ENCODE measurements around the gene DDR1. TPM values are rescaled to one million over a fixed set of nuclear protein-coding genes. Genes with fewer than 3 reads are reported as not detected.

The DDR1 gene
- total and polyA plus RNA-seq, 8 donors: 77.9 to 148 (median 90.0) TPM

DNA sequence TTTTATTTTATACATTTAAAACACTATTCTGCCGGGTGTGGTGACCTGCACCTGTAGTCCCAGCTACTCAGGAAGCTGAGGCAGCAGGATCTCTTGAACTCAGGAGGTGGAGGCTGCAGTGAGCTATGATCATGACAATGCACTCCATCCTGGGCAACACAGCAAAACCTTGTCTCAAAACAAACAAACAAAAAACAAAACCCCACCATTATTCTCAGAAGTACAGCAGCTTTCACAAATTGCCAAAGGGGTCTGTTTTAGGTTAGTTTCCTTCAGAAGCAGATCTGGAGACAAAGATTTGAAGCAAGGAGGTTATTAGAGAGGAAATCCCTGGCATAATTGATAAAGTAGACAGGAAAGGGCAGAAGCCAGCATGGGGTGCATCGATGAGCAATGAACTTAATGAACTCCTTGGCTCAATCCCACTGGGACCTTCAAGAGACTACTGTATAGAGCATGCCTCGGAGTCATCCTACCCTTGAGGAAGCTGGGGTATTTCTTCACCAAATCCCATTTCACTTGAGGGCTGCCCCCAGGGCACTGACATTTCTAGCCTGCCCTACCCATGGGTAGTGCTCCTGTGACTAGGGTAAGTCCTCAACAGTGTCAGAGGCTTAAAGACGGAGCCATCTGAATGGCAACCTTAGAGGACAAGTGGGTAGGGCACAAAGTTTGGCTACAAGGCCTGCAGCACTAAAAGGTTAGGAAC is 43.2 kb upstream of the DDR1 start:
- peaks cover 0 to 17% of the 10 kb centered on the region in 2 donors for H3K4me1 ChIP-seq
- H3K36me3 ChIP-seq: no peaks in the 10 kb centered on the region
- H3K4me3 ChIP-seq: no peak overlapping the region
- no peaks in the 10 kb centered on the region for H3K9me3 ChIP-seq
- ATAC-seq: no peak
- H3K27ac ChIP-seq: no peak overlapping the region
- TF ChIP-seq CTCF (IDR thresholded peaks at IDR 0.05): no peak
- H3K27me3 ChIP-seq: no peaks in the 10 kb centered on the region
- DNase-seq: no peak
- intact Hi-C loops (cut with DNase I): no loop called here

DNA sequence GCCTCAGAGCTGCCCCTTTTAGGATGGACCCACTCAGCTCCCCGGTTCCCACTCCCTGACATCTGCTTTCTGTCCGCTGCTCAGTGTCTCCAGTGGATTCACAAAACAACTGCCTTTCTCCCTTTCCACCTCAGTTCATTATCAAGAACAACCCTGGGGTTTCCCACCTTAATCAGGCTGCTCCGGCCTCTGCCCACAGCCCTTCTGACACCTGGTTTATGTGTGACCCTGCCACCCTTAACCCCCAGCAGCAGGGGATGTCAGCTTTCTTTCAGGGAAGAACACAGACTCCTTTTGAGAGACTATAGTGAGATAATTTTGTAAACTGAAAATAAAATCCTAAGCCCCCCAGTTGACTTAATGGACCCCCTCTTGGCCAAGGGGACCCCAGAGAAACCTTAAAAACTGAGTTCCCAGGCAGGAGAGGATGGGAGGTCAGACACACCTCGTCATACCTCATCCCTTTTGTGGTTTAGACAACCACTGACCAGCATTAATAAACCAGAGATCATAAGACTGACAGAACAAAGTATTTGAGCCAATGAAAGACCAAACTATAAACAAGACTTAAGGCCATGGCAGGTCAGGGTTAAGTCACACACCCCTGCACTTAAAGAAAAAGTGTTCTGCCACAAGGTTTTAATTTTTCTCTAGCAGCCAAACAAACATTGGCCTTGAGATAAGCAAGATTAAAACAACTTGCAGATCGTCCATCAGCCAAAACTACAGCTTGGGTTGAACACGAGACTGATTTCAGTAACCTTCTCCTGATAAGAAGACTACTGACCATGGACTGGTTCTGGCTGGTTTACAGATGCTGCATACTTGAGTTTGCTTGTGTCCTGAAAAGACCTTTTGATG is 42.4 kb upstream of the DDR1 start:
- Histone ChIP-seq H3K4me1 (peaks cover 0 to 11% of the 10 kb centered on the region in 2 donors), H3K27ac (no peak overlapping the region), H3K36me3 (no peaks in the 10 kb centered on the region), H3K4me3 (no peak overlapping the region), H3K27me3 (no peaks in the 10 kb centered on the region), H3K9me3 (no peaks in the 10 kb centered on the region)
- no peak for TF ChIP-seq CTCF (IDR thresholded peaks at IDR 0.05)
- no peak for ATAC-seq
- intact Hi-C loops (cut with DNase I): no loop called here
- no peak for DNase-seq

- no peaks in the 10 kb centered on the region for H3K9me3 ChIP-seq
- ATAC-seq: peak; percentile 45
- no peak overlapping the region for H3K27ac ChIP-seq
Measured at GRCh38 chr6:30842754-30843610, 41.3 kb upstream of the DDR1 start.

DNA sequence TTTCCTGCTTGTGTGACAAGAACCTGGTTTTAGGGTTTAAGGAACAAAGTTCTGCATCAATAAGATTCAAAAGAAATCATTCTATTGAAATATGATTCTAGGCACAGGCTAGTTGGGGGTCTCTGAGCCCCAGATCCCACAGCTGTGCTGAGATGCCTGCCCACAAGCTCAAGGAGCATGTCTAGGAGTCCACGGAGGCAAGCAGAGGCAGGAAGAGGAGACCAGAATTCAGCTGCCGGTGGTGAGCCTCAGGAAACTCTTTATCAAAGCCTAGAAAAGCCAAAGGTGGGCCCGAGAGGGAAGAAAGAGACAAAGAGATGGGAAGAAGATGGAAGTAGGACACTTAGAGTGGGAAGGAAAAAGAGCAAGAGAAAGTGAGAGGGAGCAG is 40.7 kb upstream of the DDR1 start:
- H3K27ac ChIP-seq: no peak overlapping the region
- no peaks in the 10 kb centered on the region for H3K36me3 ChIP-seq
- no peak for TF ChIP-seq CTCF (IDR thresholded peaks at IDR 0.05)
- ATAC-seq (no peak), DNase-seq (no peak)
- intact Hi-C loops (cut with DNase I): no loop called here
- no peak overlapping the region for H3K4me3 ChIP-seq
- peaks cover 3 to 11% of the 10 kb centered on the region in 2 donors for H3K4me1 ChIP-seq
- H3K9me3 ChIP-seq: no peaks in the 10 kb centered on the region
- no peaks in the 10 kb centered on the region for H3K27me3 ChIP-seq

More at GRCh38 chr6:30842754-30843610, 41.3 kb upstream of the DDR1 start:
- no peaks in the 10 kb centered on the region for H3K27me3 ChIP-seq
- peak in 1 of 4 donors; percentile 26 for DNase-seq
- H3K4me3 ChIP-seq: no peak overlapping the region
- no peaks in the 10 kb centered on the region for H3K36me3 ChIP-seq
- no peak for TF ChIP-seq CTCF (IDR thresholded peaks at IDR 0.05)
- intact Hi-C loops (cut with DNase I): no loop called here
- H3K4me1 ChIP-seq: peaks cover 0 to 11% of the 10 kb centered on the region in 2 donors

Measured in left lung (tissue), 10 donors.